ENCODE measurements around the gene GAB1.

GAB1 gene

DNA sequence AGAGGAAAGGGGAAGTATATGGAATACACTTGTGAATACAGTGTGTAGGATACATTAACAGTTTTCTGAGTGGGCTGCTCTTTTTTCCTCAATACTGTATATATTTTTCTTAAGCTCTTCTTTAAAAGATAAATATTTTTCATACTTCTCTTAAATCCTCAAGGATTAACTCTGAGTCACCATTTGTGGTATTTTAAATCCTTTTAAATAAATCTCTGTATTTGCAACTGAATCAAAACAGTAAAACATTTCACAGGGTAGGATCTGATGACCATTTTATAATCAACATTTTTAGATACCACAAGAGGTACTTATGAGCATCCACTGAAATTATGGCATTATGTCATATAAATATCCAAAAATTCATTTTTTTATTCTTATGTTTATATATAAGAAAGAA, 87.6 kb downstream of the GAB1 start:
- no peaks in the 10 kb centered on the region for H3K79me2 ChIP-seq (ENCODE audit: control insufficient read depth, insufficient read depth, low read length, poor library complexity)
- DNase-seq: no peak
- no peak overlapping the region for H2BK120ac ChIP-seq (ENCODE audit: insufficient read depth, low read length, poor library complexity)

DNA sequence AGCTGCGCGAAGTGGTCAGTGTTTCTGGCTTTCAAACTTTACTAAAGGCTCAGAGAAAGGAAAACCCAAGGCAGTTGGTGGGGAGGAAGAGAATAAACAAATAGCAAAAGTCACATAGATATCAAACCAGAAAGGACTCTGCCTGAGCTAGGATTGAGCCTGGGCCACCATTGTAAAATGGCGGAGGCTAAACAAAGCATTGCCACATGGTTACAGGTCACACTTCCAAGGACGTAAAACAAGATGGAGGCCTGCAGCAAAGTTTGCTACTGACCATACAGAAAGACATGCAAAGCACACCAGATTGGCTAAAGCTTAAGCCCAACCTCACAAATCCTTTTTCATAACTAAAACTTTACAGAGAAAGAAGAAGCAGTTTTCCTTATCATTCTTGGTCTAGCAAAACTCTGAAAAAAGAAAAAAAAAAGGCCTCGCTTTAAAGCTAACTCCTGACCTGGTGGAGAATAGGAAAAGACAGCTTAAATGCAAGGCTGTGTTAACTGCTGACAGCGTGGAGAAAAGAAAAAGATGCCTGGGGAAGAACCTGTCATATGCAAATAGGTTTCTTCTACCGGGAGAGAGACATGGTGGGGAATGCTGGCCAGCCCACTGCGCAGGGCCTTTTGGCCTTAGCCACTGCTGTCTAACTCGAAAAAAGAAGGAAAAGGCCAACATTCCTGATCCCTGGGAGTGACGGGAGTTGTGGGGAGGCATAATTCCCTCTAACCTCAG, 95.0 kb downstream of the GAB1 start:
- Histone ChIP-seq H3K27me3 (ENCODE audit: insufficient read depth, low read length) (no peaks in the 10 kb centered on the region), H3K36me3 (ENCODE audit: control insufficient read depth in 1 of 2, insufficient read depth in 2 of 2, low read length in 2 of 2) (peaks cover 0 to 2% of the 10 kb centered on the region in 2 experiments), H4K12ac (ENCODE audit: low read depth, low read length) (no peak overlapping the region), H3K27ac (ENCODE audit: low read depth, low read length) (no peak overlapping the region), H3K18ac (ENCODE audit: low read length) (no peak overlapping the region), H2AK5ac (ENCODE audit: low read length) (no peak overlapping the region), H3K79me1 (ENCODE audit: low read length) (no peaks in the 10 kb centered on the region), H2BK12ac (ENCODE audit: low read length) (no peak overlapping the region), H4K8ac (ENCODE audit: low read depth, low read length) (no peak overlapping the region), H2AFZ (ENCODE audit: insufficient read depth, low read length, poor library complexity) (no peak overlapping the region), H2BK5ac (ENCODE audit: low read depth, low read length, poor library complexity) (no peak overlapping the region), H2BK120ac (ENCODE audit: insufficient read depth, low read length, poor library complexity) (no peak overlapping the region), H3K9me3 (ENCODE audit: insufficient read depth, low read depth, low read length) (no peaks in the 10 kb centered on the region), H3K14ac (ENCODE audit: low read length) (no peak overlapping the region), H3K9ac (ENCODE audit: low read length) (no peak overlapping the region), H3K23ac (ENCODE audit: low read length) (no peak overlapping the region), H4K91ac (ENCODE audit: low read depth, low read length) (no peak overlapping the region), H3K4me1 (ENCODE audit: control insufficient read depth in 1 of 2, insufficient read depth in 2 of 2, low read length in 2 of 2) (peaks cover 0 to 3% of the 10 kb centered on the region in 2 experiments), H3K4me3 (ENCODE audit: low read depth, low read length) (no peak overlapping the region), H3K4ac (ENCODE audit: low read depth, low read length) (no peak overlapping the region), H3K4me2 (ENCODE audit: low read length) (no peak overlapping the region), H3K79me2 (ENCODE audit: control insufficient read depth, insufficient read depth, low read length, poor library complexity) (no peaks in the 10 kb centered on the region)
- no peak for DNase-seq
- WGBS (ENCODE audit: extremely low coverage, insufficient coverage, insufficient read length): no CpG with 5 or more reads among the region's 10 CpGs

More for the DNA sequence above, 87.6 kb downstream of the GAB1 start:
- no peak overlapping the region for H3K23ac ChIP-seq (ENCODE audit: low read length)
- no peak overlapping the region for H3K4me3 ChIP-seq (ENCODE audit: low read depth, low read length)
- H3K18ac ChIP-seq (ENCODE audit: low read length): no peak overlapping the region
- no peak overlapping the region for H3K9ac ChIP-seq (ENCODE audit: low read length)
- H2AFZ ChIP-seq (ENCODE audit: insufficient read depth, low read length, poor library complexity): no peak overlapping the region
- peaks cover 5 to 11% of the 10 kb centered on the region in 2 experiments for H3K36me3 ChIP-seq (ENCODE audit: control insufficient read depth in 1 of 2, insufficient read depth in 2 of 2, low read length in 2 of 2)
- no peak overlapping the region for H2AK5ac ChIP-seq (ENCODE audit: low read length)
- no peaks in the 10 kb centered on the region for H3K79me1 ChIP-seq (ENCODE audit: low read length)
- no peaks in the 10 kb centered on the region for H3K9me3 ChIP-seq (ENCODE audit: insufficient read depth, low read depth, low read length)
- H2BK12ac ChIP-seq (ENCODE audit: low read length): no peak overlapping the region
- no peak overlapping the region for H4K8ac ChIP-seq (ENCODE audit: low read depth, low read length)
- no peak overlapping the region for H3K4ac ChIP-seq (ENCODE audit: low read depth, low read length)
- H3K27me3 ChIP-seq (ENCODE audit: insufficient read depth, low read length): no peaks in the 10 kb centered on the region
- no peak overlapping the region for H3K27ac ChIP-seq (ENCODE audit: low read depth, low read length)
- no peak overlapping the region for H3K4me2 ChIP-seq (ENCODE audit: low read length)
- no peak overlapping the region for H4K91ac ChIP-seq (ENCODE audit: low read depth, low read length)
- H2BK5ac ChIP-seq (ENCODE audit: low read depth, low read length, poor library complexity): no peak overlapping the region
- no peak overlapping the region for H3K14ac ChIP-seq (ENCODE audit: low read length)
- H3K4me1 ChIP-seq (ENCODE audit: control insufficient read depth in 1 of 2, insufficient read depth in 2 of 2, low read length in 2 of 2): no peaks in the 10 kb centered on the region
- no peak overlapping the region for H4K12ac ChIP-seq (ENCODE audit: low read depth, low read length)

DNA sequence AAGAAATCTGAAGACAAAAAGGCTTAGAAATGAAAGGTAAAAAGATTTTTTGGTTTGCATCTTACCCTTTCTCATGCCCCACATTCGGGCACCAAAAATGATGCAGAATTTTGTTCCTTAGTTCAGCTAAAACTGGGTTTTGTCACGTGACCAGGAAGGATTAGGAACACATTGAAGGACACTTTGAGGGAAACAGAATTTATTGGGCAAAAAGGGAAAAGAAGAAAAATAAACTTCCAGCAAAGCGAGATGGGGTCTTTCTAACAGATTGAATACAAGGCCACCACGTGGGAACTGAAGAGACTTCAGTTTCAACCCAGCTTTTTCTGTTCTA, 95.5 kb downstream of the GAB1 start:
- Histone ChIP-seq H3K4me3 (ENCODE audit: low read depth, low read length) (no peak overlapping the region), H3K27ac (ENCODE audit: low read depth, low read length) (no peak overlapping the region), H2AFZ (ENCODE audit: insufficient read depth, low read length, poor library complexity) (no peak overlapping the region), H3K9ac (ENCODE audit: low read length) (no peak overlapping the region), H4K91ac (ENCODE audit: low read depth, low read length) (no peak overlapping the region), H3K9me3 (ENCODE audit: insufficient read depth, low read depth, low read length) (no peaks in the 10 kb centered on the region), H2BK5ac (ENCODE audit: low read depth, low read length, poor library complexity) (no peak overlapping the region), H3K79me2 (ENCODE audit: control insufficient read depth, insufficient read depth, low read length, poor library complexity) (no peaks in the 10 kb centered on the region), H3K4me2 (ENCODE audit: low read length) (no peak overlapping the region), H3K14ac (ENCODE audit: low read length) (no peak overlapping the region), H3K4me1 (ENCODE audit: control insufficient read depth in 1 of 2, insufficient read depth in 2 of 2, low read length in 2 of 2) (peaks cover 0 to 3% of the 10 kb centered on the region in 2 experiments), H3K79me1 (ENCODE audit: low read length) (no peaks in the 10 kb centered on the region), H2BK12ac (ENCODE audit: low read length) (no peak overlapping the region), H3K27me3 (ENCODE audit: insufficient read depth, low read length) (no peaks in the 10 kb centered on the region), H4K12ac (ENCODE audit: low read depth, low read length) (no peak overlapping the region), H3K36me3 (ENCODE audit: control insufficient read depth in 1 of 2, insufficient read depth in 2 of 2, low read length in 2 of 2) (peaks cover 0 to 2% of the 10 kb centered on the region in 2 experiments), H2AK5ac (ENCODE audit: low read length) (no peak overlapping the region), H2BK120ac (ENCODE audit: insufficient read depth, low read length, poor library complexity) (no peak overlapping the region), H3K4ac (ENCODE audit: low read depth, low read length) (no peak overlapping the region), H3K18ac (ENCODE audit: low read length) (no peak overlapping the region), H3K23ac (ENCODE audit: low read length) (no peak overlapping the region), H4K8ac (ENCODE audit: low read depth, low read length) (no peak overlapping the region)
- no CpG with 5 or more reads among the region's 4 CpGs for WGBS (ENCODE audit: extremely low coverage, insufficient coverage, insufficient read length)
- DNase-seq: no peak

DNA sequence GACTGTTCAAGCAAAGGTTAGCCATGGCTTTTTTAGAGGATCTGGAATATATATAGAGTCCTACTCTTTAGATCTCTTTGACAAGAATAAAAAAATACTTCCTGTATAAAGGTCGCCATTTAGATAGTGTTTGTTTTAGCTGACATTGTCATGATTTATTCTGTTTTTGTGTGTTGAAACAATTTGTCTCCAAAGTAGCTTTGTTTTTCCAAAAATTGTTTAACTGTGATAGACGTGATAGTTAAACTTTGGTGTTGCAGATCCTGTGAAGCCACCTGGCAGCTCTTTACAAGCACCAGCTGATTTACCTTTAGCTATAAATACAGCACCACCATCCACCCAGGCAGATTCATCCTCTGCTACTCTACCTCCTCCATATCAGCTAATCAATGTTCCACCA, 96.6 kb downstream of the GAB1 start:
- Histone ChIP-seq H3K9me3 (ENCODE audit: insufficient read depth, low read depth, low read length) (no peaks in the 10 kb centered on the region), H2BK12ac (ENCODE audit: low read length) (no peak overlapping the region), H4K8ac (ENCODE audit: low read depth, low read length) (no peak overlapping the region), H2AK5ac (ENCODE audit: low read length) (no peak overlapping the region), H4K91ac (ENCODE audit: low read depth, low read length) (no peak overlapping the region), H3K9ac (ENCODE audit: low read length) (no peak overlapping the region), H3K14ac (ENCODE audit: low read length) (no peak overlapping the region), H2BK5ac (ENCODE audit: low read depth, low read length, poor library complexity) (no peak overlapping the region), H3K18ac (ENCODE audit: low read length) (no peak overlapping the region), H3K4me1 (ENCODE audit: control insufficient read depth in 1 of 2, insufficient read depth in 2 of 2, low read length in 2 of 2) (peaks cover 0 to 3% of the 10 kb centered on the region in 2 experiments), H3K4me3 (ENCODE audit: low read depth, low read length) (no peak overlapping the region), H3K27me3 (ENCODE audit: insufficient read depth, low read length) (no peaks in the 10 kb centered on the region), H3K4me2 (ENCODE audit: low read length) (no peak overlapping the region), H3K23ac (ENCODE audit: low read length) (no peak overlapping the region), H3K79me1 (ENCODE audit: low read length) (no peaks in the 10 kb centered on the region), H2AFZ (ENCODE audit: insufficient read depth, low read length, poor library complexity) (no peak overlapping the region), H3K36me3 (ENCODE audit: control insufficient read depth in 1 of 2, insufficient read depth in 2 of 2, low read length in 2 of 2) (peaks cover 3% of the 10 kb centered on the region in 2 experiments), H3K27ac (ENCODE audit: low read depth, low read length) (no peak overlapping the region), H2BK120ac (ENCODE audit: insufficient read depth, low read length, poor library complexity) (no peak overlapping the region), H3K4ac (ENCODE audit: low read depth, low read length) (no peak overlapping the region), H3K79me2 (ENCODE audit: control insufficient read depth, insufficient read depth, low read length, poor library complexity) (no peaks in the 10 kb centered on the region), H4K12ac (ENCODE audit: low read depth, low read length) (no peak overlapping the region)
- no peak for DNase-seq
- WGBS (ENCODE audit: extremely low coverage, insufficient coverage, insufficient read length): no CpG with 5 or more reads among the region's 2 CpGs
